GM12864 (cell line): Measurements from ENCODE around the gene RNGTT.

Experiments used
- DNase-seq: peaks from one replicate; pipeline ENCODE4 v3.0.0-alpha.2; 2011; ENCODE audit warnings: low read depth
- H3K4me3 ChIP-seq: 2 replicates; pipeline ENCODE4 v1.5.1; 2011; ENCODE audit warnings: mild to moderate bottlenecking, low read depth, low read length, control low read depth
- TF ChIP-seq, protein P1 (sequence below): IDR thresholded peaks from 2 replicates; pipeline ENCODE4 v1.5.1; 2011; ENCODE audit warnings: low read depth, mild to moderate bottlenecking, moderate library complexity, low read length, control low read depth, inconsistent platforms; ENCODE audit errors: missing control alignments

RNGTT gene

GRCh38 chr6:88561034-88561953 lies 402.1 kb downstream of the RNGTT start:
- TF ChIP-seq, protein P1, sequence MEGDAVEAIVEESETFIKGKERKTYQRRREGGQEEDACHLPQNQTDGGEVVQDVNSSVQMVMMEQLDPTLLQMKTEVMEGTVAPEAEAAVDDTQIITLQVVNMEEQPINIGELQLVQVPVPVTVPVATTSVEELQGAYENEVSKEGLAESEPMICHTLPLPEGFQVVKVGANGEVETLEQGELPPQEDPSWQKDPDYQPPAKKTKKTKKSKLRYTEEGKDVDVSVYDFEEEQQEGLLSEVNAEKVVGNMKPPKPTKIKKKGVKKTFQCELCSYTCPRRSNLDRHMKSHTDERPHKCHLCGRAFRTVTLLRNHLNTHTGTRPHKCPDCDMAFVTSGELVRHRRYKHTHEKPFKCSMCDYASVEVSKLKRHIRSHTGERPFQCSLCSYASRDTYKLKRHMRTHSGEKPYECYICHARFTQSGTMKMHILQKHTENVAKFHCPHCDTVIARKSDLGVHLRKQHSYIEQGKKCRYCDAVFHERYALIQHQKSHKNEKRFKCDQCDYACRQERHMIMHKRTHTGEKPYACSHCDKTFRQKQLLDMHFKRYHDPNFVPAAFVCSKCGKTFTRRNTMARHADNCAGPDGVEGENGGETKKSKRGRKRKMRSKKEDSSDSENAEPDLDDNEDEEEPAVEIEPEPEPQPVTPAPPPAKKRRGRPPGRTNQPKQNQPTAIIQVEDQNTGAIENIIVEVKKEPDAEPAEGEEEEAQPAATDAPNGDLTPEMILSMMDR: no peak
- DNase-seq: no peak
- no peak overlapping the region for H3K4me3 ChIP-seq
